Adipocyte (in vitro differentiated cells): ENCODE data around the gene INTS1.

Experiments
- DNase-seq: peaks from one replicate; pipeline ENCODE4 v3.0.0-alpha.2; 2015; ENCODE audit warnings: low read depth
- H3K27me3 ChIP-seq: replicated peaks from 2 replicates; pipeline ENCODE4 v1.7.0; 2013; ENCODE audit warnings: mild to moderate bottlenecking, low read length, moderate library complexity; ENCODE audit not compliant: control insufficient read depth, insufficient read depth
- H3K36me3 ChIP-seq: 2 replicates; pipeline ENCODE4 v1.7.0; 2013; ENCODE audit warnings: low read length, mild to moderate bottlenecking, moderate library complexity; ENCODE audit not compliant: control insufficient read depth, insufficient read depth, severe bottlenecking
- H3K4me1 ChIP-seq: 2 replicates; pipeline ENCODE4 v1.7.0; 2013; ENCODE audit warnings: mild to moderate bottlenecking, low read length, moderate library complexity; ENCODE audit not compliant: control insufficient read depth, insufficient read depth
- H3K4me3 ChIP-seq: 2 replicates; pipeline ENCODE4 v1.7.0; 2013; ENCODE audit warnings: mild to moderate bottlenecking, low read length, moderate library complexity
- H3K9ac ChIP-seq: 2 replicates; pipeline ENCODE4 v1.7.0; 2013; ENCODE audit warnings: mild to moderate bottlenecking, low read length, moderate library complexity
- H3K9me3 ChIP-seq: 2 replicates; pipeline ENCODE4 v1.7.0; 2013; ENCODE audit warnings: mild to moderate bottlenecking, low read length, moderate library complexity; ENCODE audit not compliant: control insufficient read depth

INTS1 gene

GRCh38 chr7:1503816-1504775 lies at the start of gene INTS1:
TSS of gene INTS1 (minus strand) at chr7:1504389. CDS start at chr7:1503960, 429 bp downstream.
- Histone ChIP-seq H3K27me3 (no peaks in the 10 kb centered on the region), H3K9me3 (no peaks in the 10 kb centered on the region), H3K4me3 (peak within 1 kb of the TSS; percentile 88), H3K36me3 (peaks cover 19% of the 10 kb centered on the region), H3K4me1 (peaks cover 12% of the 10 kb centered on the region), H3K9ac (peak within 1 kb of the TSS; percentile 87)
- peak; percentile 98 for DNase-seq

- Histone ChIP-seq H3K27me3 (no peaks in the 10 kb centered on the region), H3K9ac (no peak overlapping the region), H3K36me3 (no peaks in the 10 kb centered on the region), H3K4me3 (no peak overlapping the region), H3K4me1 (peaks cover 13% of the 10 kb centered on the region), H3K9me3 (no peaks in the 10 kb centered on the region)
- no peak for DNase-seq
Measured at GRCh38 chr7:1553512-1554210, 49.5 kb upstream of the INTS1 start.

- no peak overlapping the region for H3K9ac ChIP-seq
- H3K27me3 ChIP-seq: no peaks in the 10 kb centered on the region
- no peak for DNase-seq
- peaks cover 13% of the 10 kb centered on the region for H3K4me1 ChIP-seq
- no peak overlapping the region for H3K4me3 ChIP-seq
- H3K9me3 ChIP-seq: no peaks in the 10 kb centered on the region
- H3K36me3 ChIP-seq: no peaks in the 10 kb centered on the region
Measured at GRCh38 chr7:1552200-1552599, 48.0 kb upstream of the INTS1 start.

- H3K36me3 ChIP-seq: no peaks in the 10 kb centered on the region
- H3K27me3 ChIP-seq: no peaks in the 10 kb centered on the region
- H3K9me3 ChIP-seq: no peaks in the 10 kb centered on the region
- H3K4me1 ChIP-seq: peaks cover 11% of the 10 kb centered on the region
- H3K4me3 ChIP-seq: no peak overlapping the region
- H3K9ac ChIP-seq: no peak overlapping the region
- no peak for DNase-seq
Measured at GRCh38 chr7:1550846-1551155, 46.6 kb upstream of the INTS1 start.

GRCh38 chr7:1550005-1550845 lies 46.0 kb upstream of the INTS1 start:
- no peaks in the 10 kb centered on the region for H3K9me3 ChIP-seq
- no peaks in the 10 kb centered on the region for H3K27me3 ChIP-seq
- no peak overlapping the region for H3K4me3 ChIP-seq
- peaks cover 5% of the 10 kb centered on the region for H3K4me1 ChIP-seq
- no peak overlapping the region for H3K9ac ChIP-seq
- DNase-seq: no peak
- H3K36me3 ChIP-seq: no peaks in the 10 kb centered on the region

- no peaks in the 10 kb centered on the region for H3K36me3 ChIP-seq
- no peak overlapping the region for H3K9ac ChIP-seq
- no peak for DNase-seq
- H3K9me3 ChIP-seq: no peaks in the 10 kb centered on the region
- no peak overlapping the region for H3K4me3 ChIP-seq
- H3K27me3 ChIP-seq: no peaks in the 10 kb centered on the region
- H3K4me1 ChIP-seq: no peaks in the 10 kb centered on the region
Measured at GRCh38 chr7:1549357-1550004, 45.3 kb upstream of the INTS1 start.

- no peak for DNase-seq
- Histone ChIP-seq H3K9ac (no peak overlapping the region), H3K9me3 (no peaks in the 10 kb centered on the region), H3K4me3 (no peak overlapping the region), H3K36me3 (no peaks in the 10 kb centered on the region), H3K27me3 (no peaks in the 10 kb centered on the region), H3K4me1 (no peaks in the 10 kb centered on the region)
Measured at GRCh38 chr7:1548944-1549343, 44.8 kb upstream of the INTS1 start.

GRCh38 chr7:1548438-1548831 lies 44.2 kb upstream of the INTS1 start:
- Histone ChIP-seq H3K9me3 (no peaks in the 10 kb centered on the region), H3K4me1 (no peaks in the 10 kb centered on the region), H3K27me3 (no peaks in the 10 kb centered on the region), H3K9ac (no peak overlapping the region), H3K4me3 (no peak overlapping the region), H3K36me3 (no peaks in the 10 kb centered on the region)
- DNase-seq: no peak

GRCh38 chr7:1547777-1548437 lies 43.7 kb upstream of the INTS1 start:
- no peak overlapping the region for H3K9ac ChIP-seq
- no peak for DNase-seq
- H3K27me3 ChIP-seq: no peaks in the 10 kb centered on the region
- no peaks in the 10 kb centered on the region for H3K9me3 ChIP-seq
- H3K36me3 ChIP-seq: no peaks in the 10 kb centered on the region
- no peaks in the 10 kb centered on the region for H3K4me1 ChIP-seq
- no peak overlapping the region for H3K4me3 ChIP-seq

- H3K4me1 ChIP-seq: no peaks in the 10 kb centered on the region
- no peak for DNase-seq
- no peak overlapping the region for H3K4me3 ChIP-seq
- H3K9ac ChIP-seq: no peak overlapping the region
- no peaks in the 10 kb centered on the region for H3K27me3 ChIP-seq
- H3K9me3 ChIP-seq: no peaks in the 10 kb centered on the region
- H3K36me3 ChIP-seq: no peaks in the 10 kb centered on the region
Measured at GRCh38 chr7:1546909-1547776, 43.0 kb upstream of the INTS1 start.
